SK-N-MC (cell line): ENCODE measurements around the gene CASTOR1.

Experiments
- DNase-seq: peaks from one replicate; pipeline ENCODE4 v3.0.0-alpha.2; 2011; ENCODE audit warnings: low read depth, low spot score
- H3K27ac ChIP-seq: fragments of 200-600 bp; sonication (generic); 2 replicates; pipeline ENCODE4 v1.5.1; 2016; ENCODE audit warnings: mixed run types
- H3K36me3 ChIP-seq: fragments of 200-600 bp; sonication (generic); 2 replicates; pipeline ENCODE4 v1.6.1; 2017; ENCODE audit warnings: antibody characterized with exemption, low read length, mixed read lengths; ENCODE audit not compliant: insufficient read depth
- H3K4me3 ChIP-seq: fragments of 200-600 bp; sonication (generic); 2 replicates; pipeline ENCODE4 v1.5.1; 2016
- H3K9ac ChIP-seq: fragments of 200-600 bp; sonication (generic); 2 replicates; pipeline ENCODE4 v1.8.0; 2017; ENCODE audit warnings: mixed run types, mixed read lengths; ENCODE audit not compliant: insufficient read length
- H3K9me3 ChIP-seq: fragments of 200-600 bp; sonication (generic); 2 replicates; pipeline ENCODE4 v1.6.1; 2017; ENCODE audit warnings: low read depth, mild to moderate bottlenecking, antibody characterized with exemption, low read length, moderate library complexity, mixed read lengths
- EZH2 ChIP-seq: fragments of 200-600 bp; sonication (generic); IDR thresholded peaks from one replicate; pipeline ENCODE4 v1.6.1; 2017; ENCODE audit warnings: antibody characterized with exemption
- FOXP2 ChIP-seq: optimal IDR thresholded peaks from 2 replicates; pipeline ENCODE3; 2011; ENCODE audit warnings: mild to moderate bottlenecking, moderate library complexity; ENCODE audit not compliant: insufficient read depth; ENCODE audit errors: extremely low read length, control extremely low read depth
- POLR2AphosphoS5 ChIP-seq: IDR thresholded peaks from 2 replicates; pipeline ENCODE4 v1.6.1; 2012; ENCODE audit warnings: mild to moderate bottlenecking, low read depth, low read length, borderline replicate concordance

The CASTOR1 gene

DNA sequence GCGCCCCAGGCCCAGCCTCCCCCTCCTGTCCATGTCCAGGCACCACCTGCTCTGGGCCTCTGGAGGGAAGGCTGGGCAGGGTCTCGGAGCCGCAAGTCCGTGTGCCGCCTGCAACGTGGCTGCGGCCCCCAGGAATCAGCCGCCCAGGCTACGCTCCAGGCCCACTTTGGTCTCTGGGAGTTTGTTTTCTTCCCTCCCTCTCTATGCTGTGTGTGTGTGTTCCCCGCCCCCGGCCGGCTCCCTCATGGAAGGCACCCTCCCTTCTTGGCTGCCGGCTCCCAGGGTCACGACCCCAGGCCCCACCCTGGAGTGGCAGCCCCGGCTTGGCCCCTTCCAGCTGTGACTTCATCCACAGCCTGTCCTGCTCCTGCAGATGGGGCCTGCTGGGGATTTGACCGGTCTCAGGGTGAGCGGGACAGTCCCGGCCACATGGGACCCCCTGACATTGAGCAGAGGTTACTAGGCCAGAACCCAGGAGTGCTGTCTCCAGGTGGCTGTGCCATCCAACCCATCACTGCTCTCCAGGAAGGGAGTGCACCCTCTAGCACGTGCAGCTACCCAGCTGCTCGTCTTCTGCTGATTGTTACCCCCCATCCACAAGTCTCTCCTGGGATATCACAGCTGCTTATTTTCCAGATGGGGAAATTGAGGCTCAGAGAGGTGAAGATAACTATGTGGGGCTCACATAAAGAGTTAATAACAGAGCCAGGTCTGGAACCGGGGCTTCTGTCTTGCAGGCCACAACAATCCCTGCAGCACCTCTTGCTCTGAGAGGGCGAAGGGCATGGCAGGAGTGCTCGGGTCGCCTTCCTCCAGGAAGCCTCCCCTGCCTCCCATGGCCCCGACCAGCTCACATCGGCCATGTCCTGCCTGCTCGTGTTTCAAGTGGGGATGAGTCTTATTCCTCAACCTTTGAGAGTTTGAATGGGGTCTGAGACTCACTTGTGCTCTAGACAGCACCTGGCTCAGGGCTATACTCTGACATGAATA lies 40.0 kb downstream of the CASTOR1 start:
- TF ChIP-seq POLR2AphosphoS5 (no peak), EZH2 (no peak), FOXP2 (no peak)
- no peak for DNase-seq
- no peaks in the 10 kb centered on the region for H3K9me3 ChIP-seq
- H3K36me3 ChIP-seq, result no peaks in the 10 kb centered on the region
- no peak overlapping the region for H3K9ac ChIP-seq
- no peak overlapping the region for H3K27ac ChIP-seq
- H3K4me3 ChIP-seq, result no peak overlapping the region

DNA sequence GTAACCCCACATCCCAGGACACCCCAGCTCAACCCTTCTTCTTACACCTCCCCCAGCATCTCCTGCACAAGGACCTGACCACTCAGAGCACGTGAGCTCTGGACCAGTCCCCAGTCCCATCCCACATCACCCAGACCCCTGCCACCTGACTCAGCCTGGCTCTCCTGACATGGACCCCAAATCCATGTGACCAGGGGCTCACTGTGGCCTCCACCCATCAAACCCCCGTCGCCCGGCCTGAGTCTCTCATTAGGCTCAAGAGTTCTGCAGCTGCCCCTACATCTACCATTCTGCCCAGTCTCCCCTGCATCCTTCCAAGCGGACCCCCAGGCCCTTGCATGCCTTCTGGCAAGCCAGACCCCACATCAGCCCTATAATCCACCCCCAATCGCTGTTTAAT lies 40.8 kb downstream of the CASTOR1 start:
- TF ChIP-seq POLR2AphosphoS5 (no peak), FOXP2 (no peak), EZH2 (no peak)
- no peak for DNase-seq
- Histone ChIP-seq H3K9ac (no peak overlapping the region), H3K36me3 (no peaks in the 10 kb centered on the region), H3K4me3 (no peak overlapping the region), H3K9me3 (no peaks in the 10 kb centered on the region), H3K27ac (no peak overlapping the region)

DNA sequence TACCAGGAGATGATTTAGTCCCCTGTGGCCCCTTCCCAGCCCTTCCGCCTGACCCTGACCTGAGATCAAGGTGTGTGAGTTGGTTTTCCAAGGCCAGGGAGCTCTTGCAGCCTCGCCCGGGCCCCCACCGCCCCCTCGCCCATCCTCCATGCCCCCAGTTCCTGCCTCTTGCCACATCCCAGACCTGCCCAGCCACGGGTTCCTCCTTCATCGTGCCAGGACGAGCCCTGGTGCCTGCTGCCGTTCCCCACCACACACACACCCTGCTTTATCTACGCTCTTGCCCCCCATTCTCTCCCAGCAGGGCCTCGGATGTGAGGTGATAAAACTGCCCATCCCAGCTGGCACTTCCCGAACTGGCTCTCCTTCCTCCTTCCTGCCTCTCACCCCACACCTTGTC lies 41.3 kb downstream of the CASTOR1 start:
- no peak for DNase-seq
- no peaks in the 10 kb centered on the region for H3K9me3 ChIP-seq
- no peak overlapping the region for H3K4me3 ChIP-seq
- H3K36me3 ChIP-seq, result no peaks in the 10 kb centered on the region
- TF ChIP-seq FOXP2 (no peak), POLR2AphosphoS5 (no peak), EZH2 (no peak)
- no peak overlapping the region for H3K27ac ChIP-seq
- H3K9ac ChIP-seq, result no peak overlapping the region

DNA sequence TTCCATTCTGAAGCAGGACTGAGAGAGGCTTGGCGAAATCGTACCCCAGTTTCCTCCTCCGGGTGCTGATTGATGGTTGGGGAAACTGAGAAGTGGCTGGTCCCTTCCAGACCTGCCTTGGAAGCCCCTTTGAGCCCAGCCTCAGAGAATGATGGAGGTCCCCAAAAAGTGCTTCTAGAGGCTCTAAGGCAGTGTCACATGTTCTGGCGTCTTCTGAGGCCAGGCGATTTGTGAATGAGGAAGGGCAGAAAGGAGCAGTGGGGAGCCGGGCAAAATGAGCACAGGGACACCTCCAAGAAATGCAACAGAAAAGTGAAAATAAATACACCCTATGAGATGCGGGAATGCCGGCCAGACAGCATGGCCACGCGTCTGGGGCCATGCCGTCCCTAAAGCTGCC lies 41.7 kb downstream of the CASTOR1 start:
- no peak for DNase-seq
- no peaks in the 10 kb centered on the region for H3K36me3 ChIP-seq
- TF ChIP-seq FOXP2 (no peak), POLR2AphosphoS5 (no peak), EZH2 (no peak)
- H3K9me3 ChIP-seq, result no peaks in the 10 kb centered on the region
- no peak overlapping the region for H3K27ac ChIP-seq
- H3K4me3 ChIP-seq, result no peak overlapping the region
- no peak overlapping the region for H3K9ac ChIP-seq

DNA sequence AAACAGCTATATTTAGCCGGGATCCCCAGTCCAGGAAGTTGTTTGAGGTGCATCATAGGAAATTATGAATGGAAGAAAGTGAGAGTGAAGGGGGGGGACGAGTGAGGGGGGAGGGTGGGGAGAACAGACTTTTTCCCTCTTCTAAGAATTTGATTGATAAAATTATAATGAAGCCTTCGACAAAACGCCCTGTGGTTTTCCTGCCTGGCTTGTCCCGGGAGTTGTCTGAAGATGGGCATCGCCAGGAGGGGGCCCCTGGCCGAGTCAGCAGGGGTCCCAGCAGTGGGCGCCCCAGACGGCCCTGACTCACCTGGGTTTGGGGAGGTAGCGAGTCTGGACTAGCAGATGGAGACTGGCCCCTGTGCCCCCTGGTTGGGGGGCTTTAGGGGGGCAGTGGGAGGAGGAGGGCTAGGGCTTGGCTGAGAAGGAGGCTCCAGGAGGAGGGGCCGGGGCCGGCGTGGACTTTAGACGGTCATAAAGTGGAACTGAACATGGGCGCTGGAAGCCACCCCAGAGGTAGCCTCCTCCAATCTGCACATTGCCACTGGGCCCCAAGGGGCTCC lies 42.4 kb downstream of the CASTOR1 start:
- H3K9me3 ChIP-seq, result no peaks in the 10 kb centered on the region
- no peak overlapping the region for H3K27ac ChIP-seq
- no peak for DNase-seq
- H3K9ac ChIP-seq, result no peak overlapping the region
- TF ChIP-seq EZH2 (no peak), FOXP2 (no peak), POLR2AphosphoS5 (no peak)
- H3K4me3 ChIP-seq, result peak overlapping the region; percentile 70
- no peaks in the 10 kb centered on the region for H3K36me3 ChIP-seq

DNA sequence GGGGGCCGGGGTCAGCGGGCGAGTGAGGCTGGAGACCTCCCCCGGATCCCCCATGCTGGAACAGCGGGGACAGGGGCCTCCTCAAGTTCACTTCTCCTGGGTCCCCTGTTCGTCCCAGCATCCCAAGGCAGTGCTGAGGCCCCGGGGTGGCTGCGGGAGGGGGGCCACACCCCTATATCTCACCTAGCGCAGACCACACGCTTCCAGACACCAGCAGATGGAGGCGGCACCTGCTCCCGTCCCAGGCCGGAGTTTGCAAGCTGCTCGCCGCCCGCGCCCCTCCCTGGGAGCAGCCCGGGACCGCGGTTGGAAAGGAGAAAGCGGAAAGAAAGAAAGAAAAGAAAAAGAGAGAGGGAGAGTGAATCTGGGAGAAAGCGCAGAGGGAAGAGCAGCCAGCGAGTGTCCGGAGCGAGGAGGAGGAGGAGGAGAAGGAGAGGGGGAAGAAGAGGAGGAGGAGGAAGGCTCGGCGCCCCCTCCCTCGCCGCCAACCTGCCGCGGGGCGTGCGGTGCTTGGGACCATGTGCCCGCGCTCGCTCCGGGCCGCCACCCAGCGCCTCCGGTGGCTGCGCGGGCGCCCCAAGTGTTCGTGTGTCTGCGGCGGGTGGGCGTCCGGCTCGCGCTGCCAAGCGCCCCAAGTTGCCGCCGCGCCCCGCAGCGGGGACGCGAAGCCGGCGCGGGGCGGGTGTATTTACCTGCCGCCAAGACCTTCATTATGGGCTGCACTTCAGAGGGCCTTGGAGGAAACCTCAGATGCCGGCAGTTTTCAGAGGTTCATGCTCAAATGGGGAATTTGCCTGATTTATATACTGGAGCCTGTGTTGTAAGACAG lies 43.1 kb downstream of the CASTOR1 start, which contains the start of gene LIF:
LIF (minus strand) TSS at position 775 of the 829 bp plus-strand sequence; CDS start at position 711, 64 bp downstream.
- TF ChIP-seq FOXP2, result no peak
- peak; percentile 56 for TF ChIP-seq EZH2
- Histone ChIP-seq H3K27ac (no peak within 1 kb of the TSS), H3K4me3 (peak within 1 kb of the TSS; percentile 70), H3K9me3 (no peaks in the 10 kb centered on the region), H3K36me3 (no peaks in the 10 kb centered on the region), H3K9ac (no peak within 1 kb of the TSS)
- DNase-seq, result no peak

DNA sequence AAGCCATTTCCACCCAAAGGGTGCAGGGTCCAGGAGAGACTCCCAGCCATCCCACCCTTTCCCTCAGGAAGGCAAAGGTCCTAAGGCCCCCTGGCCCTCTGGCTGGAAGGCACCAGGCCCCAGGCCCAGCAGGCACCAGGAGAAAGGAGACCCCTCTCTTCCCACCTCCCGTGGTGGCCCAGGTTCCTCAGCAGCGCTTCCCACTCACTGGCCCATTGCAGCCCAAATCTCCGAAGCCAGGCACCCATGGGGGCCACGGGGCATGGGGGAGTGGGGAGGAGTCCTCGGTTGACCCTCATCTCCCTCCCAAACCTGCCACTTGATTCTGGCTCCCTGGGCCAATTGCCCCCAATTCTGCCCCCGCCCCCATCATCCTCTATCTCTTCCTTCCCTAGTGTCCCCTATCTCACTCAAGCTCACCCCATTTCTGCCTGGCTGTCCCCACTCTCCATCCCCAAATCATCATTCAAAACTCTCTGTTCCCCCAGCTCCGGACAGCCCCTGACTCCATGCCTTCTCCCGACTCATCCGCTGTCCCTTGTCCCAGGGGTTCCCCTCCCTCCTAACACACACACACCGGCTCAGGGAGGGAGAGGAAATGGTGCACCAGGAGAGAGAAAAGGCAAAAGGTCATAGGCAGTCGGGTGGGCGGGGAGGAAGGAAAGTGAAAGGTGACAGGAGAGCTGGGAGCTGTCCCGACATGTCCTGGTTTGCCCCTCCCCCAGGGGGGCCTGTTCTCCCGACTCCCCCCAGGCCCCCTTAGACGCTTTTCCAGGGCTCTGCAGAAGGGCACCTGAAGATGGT lies 43.9 kb downstream of the CASTOR1 start:
- Histone ChIP-seq H3K36me3 (no peaks in the 10 kb centered on the region), H3K4me3 (peak overlapping the region; percentile 70; the same call in 1 of the 2 replicates), H3K9ac (no peak overlapping the region), H3K27ac (no peak overlapping the region), H3K9me3 (no peaks in the 10 kb centered on the region)
- no peak for DNase-seq
- TF ChIP-seq FOXP2 (no peak), POLR2AphosphoS5 (no peak), EZH2 (no peak)
